A673 (cell line): ENCODE results near the gene SLC4A2. TPM values are rescaled to one million over a fixed set of nuclear protein-coding genes. Genes with fewer than 3 reads are reported as not detected.

Experiments used
- BruUV-seq: library from RNA; stranded (reverse); fragments of 400-500 nt; replicated peaks from 2 replicates; lab custom pipeline; 2021; lab: Mats Ljungman, UMichigan
- CTCF ChIA-PET: fragments of 300-600 bp; sonication (Branson Sonifier 250); formaldehyde crosslinking; loops from one replicate; lab custom pipeline; 2022; ENCODE audit warnings: antibody characterized with exemption; lab: Charles Lee
- POLR2A ChIA-PET: fragments of 300-600 bp; sonication (Branson Sonifier 250); formaldehyde crosslinking; loops from one replicate; lab custom pipeline; 2022; ENCODE audit warnings: antibody characterized with exemption; ENCODE audit not compliant: low non-redundant PET; lab: Charles Lee
- DNase-seq: peaks from one replicate; pipeline ENCODE4 v3.0.0-alpha.2; 2015; ENCODE audit warnings: low spot score
- H3K27ac ChIP-seq: fragments of 200-600 bp; sonication (generic); 2 replicates; pipeline ENCODE4 v1.5.1; 2016; ENCODE audit warnings: mixed run types, low read depth, mild to moderate bottlenecking, mixed read lengths, antibody characterized with exemption, low read length; ENCODE audit not compliant: poor library complexity, severe bottlenecking
- H3K27me3 ChIP-seq: fragments of 200-600 bp; sonication (generic); replicated peaks from 2 replicates; pipeline ENCODE4 v1.6.1; 2017; ENCODE audit warnings: mixed run types, low read depth, mild to moderate bottlenecking, mixed read lengths, antibody characterized with exemption, low read length; ENCODE audit not compliant: insufficient read depth, poor library complexity
- H3K36me3 ChIP-seq: fragments of 200-600 bp; sonication (generic); 2 replicates; pipeline ENCODE4 v1.6.1; 2016; ENCODE audit warnings: mixed run types, mild to moderate bottlenecking, mixed read lengths, antibody characterized with exemption, low read length; ENCODE audit not compliant: insufficient read depth, poor library complexity, severe bottlenecking
- H3K4me1 ChIP-seq: fragments of 200-600 bp; sonication (generic); 2 replicates; pipeline ENCODE4 v1.6.1; 2017; ENCODE audit warnings: mixed run types, mild to moderate bottlenecking, mixed read lengths, antibody characterized with exemption, low read length; ENCODE audit not compliant: insufficient read depth, poor library complexity, severe bottlenecking
- H3K4me3 ChIP-seq: fragments of 200-600 bp; sonication (generic); 2 replicates; pipeline ENCODE4 v1.5.1; 2016; ENCODE audit warnings: low read depth, mixed run types, mild to moderate bottlenecking, mixed read lengths, low read length; ENCODE audit not compliant: poor library complexity, severe bottlenecking
- H3K9me3 ChIP-seq: fragments of 200-600 bp; sonication (generic); 2 replicates; pipeline ENCODE4 v1.6.1; 2016; ENCODE audit warnings: mixed run types, low read depth, mild to moderate bottlenecking, mixed read lengths, antibody characterized with exemption, low read length; ENCODE audit not compliant: poor library complexity, severe bottlenecking
- EZH2 ChIP-seq: fragments of 200-600 bp; sonication (generic); IDR thresholded peaks from 2 replicates; pipeline ENCODE4 v1.6.1; 2017; ENCODE audit warnings: borderline replicate concordance, low read depth, mild to moderate bottlenecking, mixed read lengths, antibody characterized with exemption, low read length; ENCODE audit not compliant: poor library complexity, severe bottlenecking
- intact Hi-C: fragments of 100-400 bp; cut with micrococcal nuclease; formaldehyde crosslinking; loops from one replicate; pipeline ENCODE4 v1.10.0; 2022; ENCODE audit not compliant: unreplicated experiment
- total RNA-seq: library from RNA; stranded (reverse); gene quantifications from 2 replicates; pipeline ENCODE4 v1.2.3, GENCODE V29; 2021
- TF ChIP-seq, protein P1 (sequence below): fragments of 300-800, 200-600 bp; sonication (generic); conservative IDR thresholded peaks from 2 replicates; pipeline ENCODE4 v1.5.1; 2017; ENCODE audit warnings: low read depth, mild to moderate bottlenecking, antibody characterized with exemption, low read length, moderate library complexity, mixed read lengths

Gene SLC4A2
- total RNA-seq, 1 experiment from 2014 or later = 222 TPM

DNA sequence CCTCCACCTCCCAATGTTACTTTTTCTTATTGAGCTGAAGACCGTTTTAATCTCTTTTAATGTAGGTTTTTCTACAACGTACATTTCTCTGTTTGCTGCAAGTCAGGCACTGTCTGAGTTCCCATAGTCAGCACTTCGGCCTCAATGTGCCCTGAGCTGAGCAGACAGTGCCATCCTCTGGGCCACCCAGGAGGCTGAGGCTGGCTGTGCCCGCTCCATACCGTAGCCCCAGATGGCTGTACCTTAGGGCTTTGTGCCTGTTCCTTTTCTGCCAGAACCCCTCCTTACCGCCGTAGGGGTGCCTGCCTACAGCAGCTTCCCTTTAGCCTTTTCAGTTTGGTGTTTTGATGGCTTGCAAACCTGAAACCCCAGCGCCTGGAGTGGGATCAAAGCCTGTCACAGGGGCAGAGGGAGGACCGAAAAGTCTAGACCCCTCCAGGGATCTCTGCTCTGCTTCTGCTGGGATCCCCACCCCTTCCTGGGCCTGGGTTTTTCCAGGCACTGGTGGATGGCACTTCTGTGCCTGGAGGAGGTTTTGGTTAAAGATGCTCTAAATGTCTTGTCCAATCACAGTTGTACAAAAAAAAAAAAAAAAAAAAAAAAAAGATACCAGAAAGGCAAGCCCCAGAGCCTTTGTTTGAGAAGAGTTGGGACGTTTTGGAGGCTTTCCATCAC, 35.9 kb downstream of the SLC4A2 start:
- Histone ChIP-seq H3K27me3 (no peaks in the 10 kb centered on the region), H3K4me3 (no peak overlapping the region), H3K4me1 (no peaks in the 10 kb centered on the region), H3K27ac (no peak overlapping the region), H3K9me3 (no peaks in the 10 kb centered on the region), H3K36me3 (peaks cover 5% of the 10 kb centered on the region)
- POLR2A ChIA-PET = interaction anchor here (0.7 kb wide), 1 partner anchor 13 kb away, joined by 9 read pairs; no protein-coding TSS in a partner anchor
- TF ChIP-seq EZH2 = no peak
- TF ChIP-seq, protein P1, sequence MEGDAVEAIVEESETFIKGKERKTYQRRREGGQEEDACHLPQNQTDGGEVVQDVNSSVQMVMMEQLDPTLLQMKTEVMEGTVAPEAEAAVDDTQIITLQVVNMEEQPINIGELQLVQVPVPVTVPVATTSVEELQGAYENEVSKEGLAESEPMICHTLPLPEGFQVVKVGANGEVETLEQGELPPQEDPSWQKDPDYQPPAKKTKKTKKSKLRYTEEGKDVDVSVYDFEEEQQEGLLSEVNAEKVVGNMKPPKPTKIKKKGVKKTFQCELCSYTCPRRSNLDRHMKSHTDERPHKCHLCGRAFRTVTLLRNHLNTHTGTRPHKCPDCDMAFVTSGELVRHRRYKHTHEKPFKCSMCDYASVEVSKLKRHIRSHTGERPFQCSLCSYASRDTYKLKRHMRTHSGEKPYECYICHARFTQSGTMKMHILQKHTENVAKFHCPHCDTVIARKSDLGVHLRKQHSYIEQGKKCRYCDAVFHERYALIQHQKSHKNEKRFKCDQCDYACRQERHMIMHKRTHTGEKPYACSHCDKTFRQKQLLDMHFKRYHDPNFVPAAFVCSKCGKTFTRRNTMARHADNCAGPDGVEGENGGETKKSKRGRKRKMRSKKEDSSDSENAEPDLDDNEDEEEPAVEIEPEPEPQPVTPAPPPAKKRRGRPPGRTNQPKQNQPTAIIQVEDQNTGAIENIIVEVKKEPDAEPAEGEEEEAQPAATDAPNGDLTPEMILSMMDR = no peak
- CTCF ChIA-PET = interaction anchor here (0.5 to 0.6 kb wide), 2 partner anchors 20 to 30 kb away, joined by 4 to 5 read pairs; no protein-coding TSS in a partner anchor
- DNase-seq = no peak
- BruUV-seq = no TSS peak
- intact Hi-C loops = no loop called here

DNA sequence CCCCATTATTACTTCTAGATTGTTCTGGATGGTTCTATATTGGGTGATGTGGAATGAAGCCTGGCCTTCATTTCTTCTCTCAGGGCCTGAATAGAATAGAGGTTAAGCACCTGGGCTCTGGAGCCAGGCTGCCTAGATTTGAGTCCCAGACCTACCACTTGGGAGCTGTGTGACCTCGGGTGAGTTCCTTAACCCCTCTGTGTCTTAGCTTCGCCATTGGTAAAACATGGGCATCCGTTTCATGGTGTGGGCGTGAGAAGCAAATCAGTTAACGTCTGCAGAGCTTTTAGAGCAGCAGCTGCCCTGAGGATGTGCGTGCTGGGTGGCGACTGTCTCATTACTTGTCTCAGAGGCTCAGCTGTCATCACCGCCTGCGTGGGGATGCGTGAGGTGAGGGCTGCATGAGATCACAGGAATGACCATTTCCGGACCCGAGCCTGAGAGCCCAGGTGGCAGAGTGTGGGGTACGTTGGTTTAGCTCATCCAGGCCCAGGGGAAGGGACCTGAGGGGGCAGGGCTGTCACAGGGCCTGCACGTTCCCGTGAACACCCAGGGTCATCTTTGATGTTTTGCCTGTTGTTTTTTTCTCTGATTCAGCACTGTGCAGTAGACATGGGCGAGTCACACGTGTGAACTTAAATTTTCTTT, 36.6 kb downstream of the SLC4A2 start:
- Histone ChIP-seq H3K9me3 (no peaks in the 10 kb centered on the region), H3K4me3 (no peak overlapping the region), H3K4me1 (no peaks in the 10 kb centered on the region), H3K27me3 (no peaks in the 10 kb centered on the region), H3K36me3 (peaks cover 5% of the 10 kb centered on the region), H3K27ac (no peak overlapping the region)
- no peak for DNase-seq
- intact Hi-C loops = no loop called here
- CTCF ChIA-PET = no interaction called here
- TF ChIP-seq, protein P1 = no peak
- no peak for TF ChIP-seq EZH2
- BruUV-seq = no TSS peak
- POLR2A ChIA-PET = interaction anchor here (0.7 kb wide), 1 partner anchor 12 kb away, joined by 9 read pairs; no protein-coding TSS in a partner anchor

DNA sequence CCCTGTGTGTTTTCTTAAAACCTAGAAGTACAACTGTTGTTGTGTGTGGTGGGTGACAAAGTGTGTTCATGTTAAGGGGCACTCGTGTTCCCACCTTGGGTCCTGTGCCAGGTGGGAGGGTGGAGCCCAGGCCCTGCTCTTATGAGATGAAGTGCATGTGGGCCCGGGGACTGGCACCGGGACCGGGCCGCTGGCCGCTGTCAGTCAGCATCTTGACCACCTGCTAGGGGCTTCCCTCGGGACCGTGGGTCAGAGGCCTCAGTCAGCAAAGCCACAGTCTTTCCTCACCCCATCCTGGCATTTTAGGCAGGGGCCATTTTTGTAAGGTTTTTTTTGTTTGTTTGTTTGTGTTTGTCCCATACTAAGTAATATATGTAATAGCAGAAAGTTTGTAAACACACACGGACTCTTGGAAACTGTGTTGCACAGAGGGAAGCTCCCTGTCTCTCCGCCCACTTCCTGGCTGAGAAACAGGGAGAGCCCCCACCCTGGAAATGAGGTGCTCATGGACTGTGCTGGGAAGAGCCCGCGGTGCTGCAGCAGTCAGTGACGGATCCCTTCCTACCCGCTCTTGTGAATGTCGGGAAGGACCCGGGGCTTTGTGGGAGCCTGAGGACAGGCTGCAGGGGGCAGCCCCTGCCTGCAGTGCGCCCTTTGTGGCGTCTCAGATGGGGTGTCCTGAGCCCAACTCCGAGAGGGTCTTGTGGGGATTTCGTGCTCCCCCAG, 40.3 kb downstream of the SLC4A2 start:
- no peaks in the 10 kb centered on the region for H3K27me3 ChIP-seq
- H3K4me1 ChIP-seq = no peaks in the 10 kb centered on the region
- CTCF ChIA-PET = no interaction called here
- BruUV-seq = no TSS peak
- H3K4me3 ChIP-seq = no peak overlapping the region
- TF ChIP-seq, protein P1 = no peak
- no peak for TF ChIP-seq EZH2
- POLR2A ChIA-PET = no interaction called here
- intact Hi-C loops = no loop called here
- no peak for DNase-seq
- H3K9me3 ChIP-seq = no peaks in the 10 kb centered on the region
- no peaks in the 10 kb centered on the region for H3K36me3 ChIP-seq
- no peak overlapping the region for H3K27ac ChIP-seq
